ENCODE measurements around the gene TRIM7.
"Not testable (repeated sequence)": the region's sequence is repeated elsewhere in the genome, so short reads cannot be mapped to it uniquely, and the experiment has no call there.

The TRIM7 gene

DNA sequence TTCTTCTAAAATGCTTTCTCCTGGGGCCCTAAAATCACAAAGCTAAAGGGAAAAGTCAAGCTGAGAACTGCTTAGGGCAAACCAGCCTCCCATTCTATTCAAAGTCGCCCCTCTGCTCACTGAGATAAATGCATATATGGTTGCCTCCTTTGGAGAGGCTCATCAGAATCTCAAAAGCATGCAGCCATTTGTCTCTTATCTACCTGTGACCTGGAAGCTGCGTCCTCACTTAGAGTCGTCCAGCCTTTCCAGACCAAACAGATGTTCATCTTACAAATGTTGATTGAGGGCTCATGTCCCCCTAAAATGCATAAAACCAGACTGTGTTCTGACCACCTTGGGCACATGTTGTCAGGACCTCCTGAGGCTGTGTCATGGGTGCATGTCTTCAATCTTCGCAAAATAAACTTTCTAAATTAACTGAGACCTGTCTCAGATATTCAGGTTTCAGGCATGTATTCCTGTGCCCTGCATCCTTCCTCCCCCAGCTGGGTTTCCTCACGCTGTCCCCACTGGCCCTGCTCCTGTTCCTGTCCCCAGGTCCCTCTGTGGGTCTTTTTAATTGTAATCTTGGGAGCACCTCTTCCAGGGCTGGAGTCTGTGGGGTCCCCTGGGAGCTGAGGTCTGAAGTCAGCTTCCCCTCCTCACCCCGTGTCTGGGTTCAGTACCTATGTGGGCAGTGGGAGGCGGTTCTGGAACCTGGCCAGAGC lies 57.9 kb downstream of the TRIM7 start, which contains the start of gene OR2V2:
Gene OR2V2 (plus strand): TSS at position 660 of the 710 bp plus-strand sequence. CDS start 7,357 bp downstream, outside the sequence.
- DNase-seq = not testable (repeated sequence)

DNA sequence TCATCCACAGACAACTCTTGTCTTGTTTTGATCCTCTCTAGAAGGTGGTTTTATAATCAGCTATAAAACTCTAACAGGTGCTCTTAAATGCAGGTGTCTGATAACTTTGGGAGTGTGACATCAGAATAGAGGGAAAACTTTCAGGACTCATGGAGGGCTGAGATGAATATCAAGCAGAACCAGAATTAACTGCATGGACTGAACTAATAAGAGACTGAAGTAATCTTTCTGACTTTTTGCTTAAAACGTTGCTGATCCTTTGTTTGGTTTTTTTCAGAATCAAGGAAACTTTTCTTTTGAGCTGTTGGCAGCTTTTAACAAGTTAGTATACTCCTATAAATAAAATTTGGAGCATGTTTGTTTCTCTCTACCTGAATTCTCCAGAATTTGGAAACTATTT lies 59.9 kb downstream of the TRIM7 start:
- no peak for DNase-seq

Measured in stimulated activated CD4-positive, alpha-beta T cell treated with anti-CD3 and anti-CD28 coated beads, Interleukin-4, amount 100 ng/mL, for 24 hours (primary cell).